Activated T-helper 1 cell treated with anti-CD3 and anti-CD28 coated beads, Interleukin-2, amount 50 U/mL, for 16 hours (primary cell): ENCODE measurements around the gene CPXM2.

ENCODE experiments used
- DNase-seq, 2 donors: peaks; one replicate each; pipeline ENCODE4 v3.0.0-alpha.2; 2020; ENCODE audit warnings: low read depth in 1 of 2, low spot score in 1 of 2

CPXM2 gene

DNA sequence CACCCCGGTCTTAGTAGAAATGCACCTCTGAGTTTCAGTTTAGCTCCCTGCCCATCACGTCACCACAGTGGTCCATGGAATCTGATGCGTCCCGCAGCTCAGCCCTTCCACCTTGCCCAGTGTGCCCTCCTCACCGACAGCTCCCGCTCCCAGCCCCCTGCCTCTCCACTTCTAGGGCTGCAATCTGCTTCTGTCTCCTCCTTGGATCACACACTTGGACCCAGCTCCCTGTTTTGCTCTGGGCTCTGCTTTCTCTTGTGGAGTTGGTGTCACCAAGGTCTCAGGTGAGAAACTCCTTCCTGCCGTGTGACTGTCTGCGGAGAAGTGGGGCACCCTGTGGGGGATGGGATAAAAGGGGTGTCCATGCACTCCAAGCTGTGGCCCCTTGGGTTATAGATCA is 187.5 kb downstream of the CPXM2 start:
- DNase-seq, result no peak

DNA sequence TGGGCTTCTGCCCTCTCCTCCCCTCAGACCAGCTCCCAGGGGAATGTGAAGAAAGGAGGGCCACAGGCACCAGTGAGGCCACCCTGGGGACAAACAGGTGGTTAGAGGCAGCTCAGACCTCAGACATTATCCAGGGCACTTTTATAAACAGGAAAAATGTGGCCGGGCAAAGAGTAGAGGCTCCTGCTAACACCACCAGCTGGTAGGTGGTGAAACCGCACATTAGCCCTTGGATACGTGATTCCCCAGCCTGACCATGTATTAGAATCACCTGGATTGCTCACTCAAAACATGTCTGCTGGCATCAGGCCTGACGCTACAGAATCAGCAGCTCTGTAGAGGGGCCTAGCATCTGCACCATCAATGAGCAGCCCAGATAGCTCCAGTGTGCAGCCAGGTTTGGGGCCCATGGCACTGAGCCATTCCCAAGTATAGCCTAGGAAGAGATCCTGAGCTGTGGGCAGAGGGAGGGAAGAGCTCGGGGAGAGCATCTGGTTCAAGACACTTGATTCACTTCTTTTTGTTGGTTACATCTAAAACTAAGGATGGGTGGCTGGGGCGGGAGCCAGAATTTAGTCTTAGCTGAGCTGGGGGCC is 188.3 kb downstream of the CPXM2 start:
- DNase-seq, result no peak
